HG03342 (cell line): Measurements from ENCODE around the gene KLHL21.

Experiments used
- ATAC-seq: cut with Tn5 transposase; IDR thresholded peaks from one replicate; pipeline ENCODE4 v1.9.1; 2021; ENCODE audit warnings: mild to moderate bottlenecking, moderate library complexity; ENCODE audit not compliant: unreplicated experiment

The KLHL21 gene

DNA sequence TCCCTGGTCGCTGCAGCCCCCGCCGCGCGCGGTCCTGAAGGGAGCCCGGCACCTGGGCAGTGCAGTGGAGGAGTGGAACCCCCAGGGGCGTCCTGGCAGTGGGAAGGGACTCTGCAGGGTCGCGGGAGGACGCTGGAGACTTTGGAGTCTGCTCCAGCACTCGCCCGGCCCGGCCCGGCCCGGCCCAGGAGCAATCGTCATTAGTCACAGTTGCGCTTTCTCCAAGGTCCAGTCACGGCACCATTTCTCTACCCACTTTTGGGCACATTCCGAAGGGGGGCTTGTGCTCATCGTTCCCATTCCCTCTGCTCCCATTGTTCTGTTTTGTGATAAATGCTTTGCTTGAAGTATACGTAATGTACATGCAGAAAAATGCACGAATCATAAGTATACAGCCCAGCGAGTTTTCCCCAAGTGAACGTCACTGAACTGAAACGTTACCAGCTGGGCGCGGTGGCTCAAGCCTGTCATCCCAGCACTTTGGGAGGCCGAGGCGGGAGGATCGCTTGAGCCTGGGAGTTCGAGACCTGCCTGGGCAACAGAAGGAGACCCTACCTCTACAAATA, 23.0 kb upstream of the KLHL21 start:
- ATAC-seq: peak; percentile 25

DNA sequence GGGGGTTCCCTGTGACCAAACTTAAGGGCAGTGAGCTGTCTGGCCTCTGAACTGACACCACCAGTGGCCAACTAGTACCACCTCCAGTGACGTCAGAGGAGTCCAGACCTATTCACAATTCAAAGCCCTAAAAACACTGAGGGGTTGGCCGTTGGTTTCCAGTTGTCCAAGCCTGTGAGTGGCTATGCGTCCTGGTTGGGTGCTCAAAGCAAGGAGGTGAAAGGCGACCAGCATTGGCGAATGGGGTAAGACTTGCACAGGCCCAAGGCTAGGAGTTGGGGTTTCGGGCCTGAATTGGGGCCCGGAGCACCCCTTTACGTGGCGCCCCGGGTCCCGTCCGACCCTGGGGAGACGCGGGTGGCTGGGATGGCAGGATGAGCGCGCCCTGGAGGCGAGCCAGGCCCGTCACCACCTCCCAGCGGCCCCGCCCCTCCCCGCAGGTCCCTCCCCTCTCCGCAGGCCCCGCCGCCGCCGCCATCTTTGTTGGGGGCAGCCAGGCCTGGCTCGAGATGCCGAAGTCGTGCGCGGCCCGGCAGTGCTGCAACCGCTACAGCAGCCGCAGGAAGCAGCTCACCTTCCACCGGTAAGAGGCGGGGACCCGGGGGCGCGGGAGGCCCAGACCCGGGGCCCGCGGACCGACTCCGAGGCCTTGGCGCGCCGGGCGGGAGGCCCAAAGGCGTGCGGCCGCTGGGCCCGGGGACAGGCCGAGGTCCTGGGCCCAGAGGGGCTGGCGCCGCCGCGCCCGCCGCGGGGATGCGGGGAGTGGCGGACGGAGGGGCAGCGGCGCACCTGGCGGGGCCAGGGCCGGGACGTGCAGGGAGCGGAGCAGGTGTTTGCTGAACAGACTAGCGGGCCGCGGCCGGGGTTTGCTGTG, 22.3 kb upstream of the KLHL21 start, which contains the start of gene THAP3:
Gene THAP3 (plus strand): TSS at position 159 of the 874 bp plus-strand sequence. CDS start 351 bp downstream, at position 510.
- ATAC-seq: peak; percentile 75

DNA sequence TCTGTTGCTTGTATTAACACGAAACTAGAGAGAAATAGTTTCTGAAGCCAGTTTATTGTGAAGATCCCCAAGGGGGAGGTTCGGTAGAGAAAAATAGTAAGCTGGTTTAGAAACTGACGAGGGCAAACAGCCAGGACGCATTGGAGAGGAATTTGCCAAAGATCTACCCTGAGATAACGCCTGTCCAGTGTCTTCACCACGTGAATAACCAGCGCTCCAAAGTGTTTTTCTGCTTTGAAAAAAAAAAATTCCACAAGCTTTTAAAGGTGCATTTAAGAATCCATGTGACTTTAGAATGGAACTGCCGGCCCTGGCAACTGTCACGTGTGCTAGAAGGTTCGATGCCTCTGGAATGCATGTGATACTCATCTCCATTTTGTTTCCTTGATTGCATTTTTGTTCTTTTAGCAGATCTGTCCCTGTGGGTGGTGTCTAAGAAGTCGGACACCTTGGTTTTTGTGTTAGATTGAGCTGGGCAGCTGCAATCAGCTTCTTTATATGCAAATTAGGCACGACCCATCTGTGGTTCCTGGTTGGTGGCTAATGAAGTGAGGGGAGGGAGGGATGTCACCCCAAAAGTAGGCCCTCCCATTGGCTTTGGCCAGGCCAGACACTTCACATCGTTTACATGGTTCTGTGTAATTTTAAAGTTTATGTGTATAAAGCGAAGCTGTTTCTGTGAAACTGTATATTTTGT, 20.7 kb upstream of the KLHL21 start:
- ATAC-seq: no peak

DNA sequence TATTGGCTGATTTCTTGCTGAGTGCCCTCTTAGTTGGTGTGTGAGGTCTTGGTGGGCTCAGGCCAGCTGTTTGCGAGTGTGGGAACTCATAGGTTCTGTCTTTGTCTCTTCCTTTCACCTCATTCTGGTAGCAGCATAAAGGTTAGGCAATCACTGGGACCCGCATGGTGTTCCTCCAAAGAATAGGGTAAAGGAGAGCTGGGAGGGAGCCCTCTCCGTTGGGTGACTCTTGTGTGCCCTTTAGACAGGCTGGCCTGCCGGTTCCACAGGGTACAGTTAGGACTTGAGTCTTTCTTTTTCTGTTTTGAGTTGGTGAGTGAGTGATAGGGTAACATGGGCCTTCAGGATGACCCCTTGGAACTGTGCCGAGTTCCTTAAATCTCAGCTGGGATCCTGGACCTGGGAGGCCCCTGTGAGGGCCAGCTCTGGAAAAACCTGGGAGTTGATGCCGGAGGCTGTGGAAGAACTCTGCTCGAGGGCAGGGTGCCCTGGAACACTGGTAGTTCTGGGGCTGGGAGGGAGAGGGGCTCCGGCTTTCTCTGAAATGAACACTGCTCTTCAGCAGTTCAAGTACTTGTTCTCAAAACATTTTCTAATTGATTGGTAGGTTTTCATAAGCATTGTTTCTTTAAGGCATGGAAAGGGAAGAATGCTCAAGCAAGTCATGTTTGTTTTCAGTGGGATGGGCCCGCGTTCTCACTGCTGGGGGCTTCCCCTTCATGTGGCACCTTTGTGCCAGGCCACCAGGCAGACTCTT, 19.9 kb upstream of the KLHL21 start:
- ATAC-seq: no peak

DNA sequence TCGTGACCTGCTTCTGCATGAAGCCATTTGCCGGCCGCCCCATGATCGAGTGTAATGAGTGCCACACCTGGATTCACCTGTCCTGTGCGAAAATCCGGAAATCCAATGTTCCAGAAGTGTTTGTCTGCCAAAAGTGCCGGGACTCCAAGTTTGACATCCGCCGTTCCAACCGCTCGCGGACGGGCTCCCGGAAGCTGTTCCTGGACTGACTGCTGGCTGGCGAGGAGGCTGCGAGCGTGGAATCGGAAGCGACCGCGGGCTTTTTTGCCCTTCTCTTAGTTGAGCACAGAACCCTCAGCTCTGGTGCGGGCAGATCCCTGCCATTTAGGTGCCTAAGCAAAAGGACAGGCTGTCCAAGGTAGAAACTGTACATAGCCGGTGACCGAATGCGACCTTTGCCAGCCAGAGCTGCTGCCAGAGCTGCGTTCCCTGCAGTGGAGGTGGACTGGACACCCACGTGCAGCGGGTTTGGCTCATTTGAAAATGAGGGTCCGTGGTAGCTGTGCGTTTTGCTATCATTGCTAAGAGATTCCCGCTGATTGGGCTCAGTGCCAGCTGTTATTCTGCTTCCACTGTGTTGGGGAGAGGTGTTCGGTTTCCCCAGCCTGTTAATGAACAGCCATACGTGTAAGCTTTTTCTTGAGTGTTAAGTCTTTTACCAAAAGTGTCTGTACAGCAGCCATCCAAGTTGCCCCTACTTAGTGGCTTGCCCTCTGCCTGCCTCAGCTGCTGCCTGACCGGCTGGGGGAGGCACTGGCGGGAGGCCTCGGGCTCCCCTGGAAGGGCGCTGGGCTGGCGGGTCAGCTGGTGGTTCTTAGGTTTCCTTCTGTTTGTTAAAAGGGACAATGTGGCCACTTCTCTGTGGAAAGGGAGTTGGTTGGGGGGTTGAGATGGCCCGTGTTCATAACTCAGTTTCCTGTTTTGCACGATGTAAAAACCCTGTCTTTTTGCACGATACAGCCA, 19.0 kb upstream of the KLHL21 start:
- no peak for ATAC-seq

DNA sequence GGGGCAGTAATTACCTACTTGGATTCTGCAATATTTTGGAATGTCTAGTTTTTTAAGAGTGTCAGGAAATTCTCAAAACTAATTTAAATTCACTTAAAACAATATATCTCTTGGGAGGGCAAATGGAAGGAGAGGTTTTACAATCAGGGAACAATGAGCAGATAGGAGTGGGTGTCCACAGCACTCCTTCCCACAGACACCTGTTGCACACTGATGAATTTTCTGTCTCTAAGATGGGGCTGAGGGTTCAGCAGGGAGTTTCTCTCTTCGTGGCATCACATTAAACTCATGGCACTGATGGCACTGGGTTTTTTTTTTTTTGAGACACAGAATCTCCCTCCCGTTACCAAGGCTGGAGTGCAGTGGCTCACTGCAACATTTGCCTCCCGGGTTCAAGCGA, 16.4 kb upstream of the KLHL21 start:
- no peak for ATAC-seq

DNA sequence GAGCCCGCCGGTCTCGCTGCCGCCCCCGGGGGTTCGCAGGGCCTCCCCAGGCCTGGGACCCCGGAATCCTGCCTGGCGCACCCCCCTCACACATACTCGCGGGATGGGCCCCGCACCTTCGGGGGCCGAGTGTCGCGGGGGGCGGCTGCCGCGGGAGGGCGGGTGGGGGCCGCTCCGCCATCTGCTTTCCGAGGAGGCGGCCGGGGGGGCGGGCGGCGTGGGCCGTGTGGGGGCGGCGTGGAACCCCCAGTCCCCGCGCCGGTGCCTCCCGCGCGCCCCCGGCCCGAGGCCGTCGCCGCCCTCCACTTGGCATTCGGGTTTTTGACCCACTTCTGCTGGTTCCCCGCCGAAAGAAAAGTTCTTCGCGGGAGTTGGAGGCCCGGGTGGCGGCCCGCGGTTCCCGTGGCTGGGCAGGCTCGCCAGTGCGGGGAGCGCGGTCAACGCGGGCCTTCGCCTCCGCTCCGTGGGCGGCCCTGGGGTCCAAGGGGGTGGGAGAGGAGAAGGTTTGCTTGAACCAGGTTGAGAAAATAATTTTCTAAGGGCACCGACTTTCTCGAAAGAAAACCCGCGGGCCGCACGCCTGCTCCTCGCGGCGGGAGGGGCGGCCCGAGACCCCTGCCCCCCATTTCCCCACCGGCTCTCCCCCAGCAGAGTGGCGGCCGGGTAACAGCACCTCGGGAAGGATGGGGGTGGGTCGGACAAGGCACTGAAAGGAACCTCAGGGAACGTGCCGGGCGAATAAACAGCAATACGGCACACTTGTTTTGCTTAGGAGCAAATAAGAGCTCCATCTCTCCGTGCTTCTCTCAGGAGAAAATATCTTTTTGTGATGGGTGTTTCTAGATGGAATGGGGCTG, 12.5 kb upstream of the KLHL21 start:
- ATAC-seq: no peak

DNA sequence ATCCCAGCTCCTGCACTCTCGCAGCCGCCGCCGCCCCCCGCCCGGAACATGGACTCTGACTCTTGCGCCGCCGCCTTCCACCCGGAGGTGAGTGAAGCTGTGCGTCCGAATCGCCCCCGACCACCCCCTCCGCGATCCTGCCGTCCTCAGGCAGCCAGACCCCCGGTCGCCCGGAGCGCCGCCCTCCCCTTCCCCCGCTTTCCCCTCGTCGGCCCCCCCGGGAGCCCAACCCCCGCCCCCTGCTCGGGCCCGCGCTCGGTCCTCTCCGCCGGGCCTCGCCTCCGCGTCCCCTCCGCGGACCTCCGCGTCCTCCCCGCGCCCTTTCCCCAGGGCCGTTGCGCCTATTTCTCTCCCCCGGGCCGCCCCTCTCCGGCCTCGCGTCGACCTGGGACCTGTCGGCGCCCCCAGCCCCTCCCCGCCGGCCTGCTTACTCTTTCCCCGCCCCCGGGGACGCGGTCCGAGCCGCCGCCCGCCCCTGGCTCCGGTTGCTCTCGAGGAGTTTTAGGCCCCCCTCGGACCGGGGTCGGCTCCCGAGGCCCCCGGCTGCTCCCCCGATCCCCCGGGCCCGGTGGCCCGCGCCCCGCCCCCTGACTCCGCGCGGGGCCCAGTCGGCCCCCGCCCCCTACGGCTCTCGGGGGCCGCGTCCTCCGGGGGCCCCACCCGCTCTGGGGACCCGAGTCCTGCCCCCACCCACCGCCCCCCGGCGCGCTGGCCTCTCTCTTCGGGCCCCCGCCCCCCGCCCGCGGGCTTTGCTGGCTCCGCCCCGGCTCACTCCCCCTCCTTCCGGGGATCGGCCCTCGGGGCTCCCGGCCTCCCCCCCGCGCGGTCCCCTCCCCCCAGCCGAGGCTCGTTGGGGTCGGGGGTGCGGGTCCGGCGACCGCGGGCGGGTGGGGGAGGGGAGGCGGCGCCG, 11.6 kb upstream of the KLHL21 start:
- no peak for ATAC-seq

DNA sequence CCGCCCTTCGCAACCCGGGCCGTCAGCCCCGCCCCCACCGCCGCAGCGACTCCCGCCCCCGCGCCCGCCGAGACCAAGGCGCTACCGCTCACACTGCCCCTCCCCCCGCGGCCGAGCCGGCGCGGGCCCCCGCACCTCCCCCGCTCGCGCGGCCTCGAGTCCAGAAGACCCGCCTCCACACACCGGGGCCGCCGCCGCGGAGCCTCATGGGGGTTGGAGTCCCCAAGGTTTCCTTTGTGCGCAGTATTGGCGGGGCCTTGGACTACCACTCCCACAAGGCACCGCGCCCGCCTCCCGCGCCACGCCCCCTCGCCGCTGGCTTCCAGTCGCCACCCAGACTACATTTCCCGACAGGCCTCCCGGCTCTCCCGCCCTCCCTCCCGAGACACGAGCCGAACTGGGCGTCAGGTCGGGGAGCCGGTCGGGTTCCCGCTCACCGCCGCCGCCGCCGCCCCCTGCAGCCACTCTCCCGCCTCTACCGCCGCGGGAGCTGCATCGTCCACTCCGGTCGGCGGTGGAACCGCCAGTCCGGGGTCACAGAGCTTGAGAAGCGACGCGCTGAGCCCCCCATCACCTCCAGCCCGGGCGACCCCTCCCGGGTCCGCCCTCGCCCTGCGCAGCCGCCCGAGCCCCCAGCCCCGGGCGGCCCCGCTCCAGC, 10.8 kb upstream of the KLHL21 start, which contains the start of gene PHF13:
Gene PHF13 (plus strand): TSS at position 371 of the 658 bp plus-strand sequence. CDS start 336 bp downstream, outside the sequence.
- peak; percentile 89 for ATAC-seq

DNA sequence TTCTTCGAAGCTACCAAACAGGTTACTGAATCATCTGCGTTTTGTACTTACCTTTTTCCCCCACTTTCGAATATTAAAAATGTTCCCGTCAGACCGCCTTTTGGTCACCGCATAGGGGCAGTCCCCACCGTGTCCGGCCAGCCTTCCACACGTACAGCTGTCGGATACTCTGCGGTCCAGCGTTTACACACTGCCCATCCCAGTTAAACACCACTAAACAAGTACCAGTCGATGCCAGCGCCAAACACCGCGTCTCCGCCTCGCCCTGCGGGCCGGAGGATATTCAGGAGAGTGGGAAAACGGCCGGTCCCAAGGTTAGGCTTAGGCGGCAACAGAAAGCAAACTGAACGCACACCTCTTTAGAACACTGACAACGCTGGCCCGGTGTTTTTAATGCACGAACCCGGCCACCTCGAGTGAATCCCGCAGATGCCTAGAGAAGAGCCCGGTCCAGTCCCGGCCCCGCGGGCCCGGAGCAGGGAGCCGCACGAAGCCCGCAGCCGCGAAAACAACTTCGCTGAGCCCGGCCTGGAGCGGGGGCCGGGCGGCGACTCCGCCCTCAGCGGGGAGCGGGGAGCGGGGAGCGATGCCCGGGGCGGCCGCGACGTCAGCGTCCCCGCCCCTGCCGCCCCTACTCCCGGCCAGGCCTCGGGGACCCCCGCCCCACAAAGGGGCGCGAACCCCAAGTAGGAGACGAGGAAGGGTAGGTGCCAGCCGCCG, 10.1 kb upstream of the KLHL21 start:
- peak; percentile 25 for ATAC-seq

DNA sequence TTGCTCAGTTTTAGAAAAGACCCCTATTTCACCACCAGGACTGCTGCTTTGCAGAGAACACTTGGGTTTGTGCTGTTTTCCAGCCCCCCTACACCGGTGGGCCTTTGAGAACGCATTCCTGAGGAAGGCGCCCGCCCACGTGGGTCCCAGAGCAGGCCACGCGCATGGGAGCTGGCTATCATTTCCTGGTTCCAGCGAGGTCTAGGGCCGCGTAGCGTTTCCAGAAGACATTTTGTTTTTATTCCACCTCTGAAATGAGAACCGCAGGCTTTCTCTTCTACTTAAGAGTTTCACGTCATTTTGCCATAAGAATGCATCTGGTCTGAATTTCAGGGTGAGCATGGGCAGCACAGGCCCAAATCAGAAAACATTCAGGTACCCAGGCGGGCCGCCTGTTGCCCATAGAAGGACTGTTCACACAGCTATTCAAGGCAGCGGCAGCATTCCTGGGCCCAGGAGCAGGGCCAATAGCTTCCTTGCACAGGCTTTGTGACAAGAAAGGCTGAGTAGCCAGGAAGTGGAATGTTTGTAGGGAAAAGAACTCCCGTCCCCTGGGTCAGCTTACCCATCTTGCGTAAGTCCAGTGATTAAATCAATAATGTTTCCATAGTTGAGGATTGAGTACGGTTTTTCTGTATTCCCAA, 1.4 kb upstream of the KLHL21 start:
- ATAC-seq: no peak

DNA sequence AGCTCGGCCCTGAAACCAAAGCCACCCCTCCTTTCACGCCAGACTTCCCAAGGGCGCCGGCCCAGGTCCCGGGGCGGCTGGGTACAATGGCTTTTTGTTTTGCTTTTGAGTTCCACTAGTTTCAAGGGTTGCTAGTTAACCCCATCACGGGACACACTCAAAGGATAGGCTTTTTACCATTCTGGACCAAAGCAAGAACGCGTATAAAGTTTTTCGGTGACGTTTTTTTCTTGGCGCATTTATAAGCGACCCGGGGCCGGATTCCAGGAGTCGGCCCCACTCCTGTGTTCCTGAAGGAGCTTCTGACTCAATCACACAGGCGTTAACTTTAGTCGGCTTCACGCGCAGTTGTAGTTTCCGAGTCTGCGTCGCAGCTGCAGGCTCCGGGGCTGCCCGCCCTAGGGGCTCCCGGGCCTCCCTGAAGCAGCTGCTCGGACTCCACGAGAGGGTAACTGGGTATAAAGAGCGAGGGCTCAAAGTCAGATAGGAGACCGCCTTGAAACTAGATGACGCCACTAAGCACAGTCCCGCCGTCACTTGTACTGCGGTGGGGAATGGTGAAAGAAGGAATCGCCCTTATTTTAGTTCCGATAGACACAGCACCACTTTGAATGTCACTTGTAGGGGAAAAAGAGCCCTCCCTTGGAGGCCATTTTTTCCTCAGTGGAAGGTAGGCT, 707 bp upstream of the KLHL21 start:
- peak; percentile 34 for ATAC-seq

DNA sequence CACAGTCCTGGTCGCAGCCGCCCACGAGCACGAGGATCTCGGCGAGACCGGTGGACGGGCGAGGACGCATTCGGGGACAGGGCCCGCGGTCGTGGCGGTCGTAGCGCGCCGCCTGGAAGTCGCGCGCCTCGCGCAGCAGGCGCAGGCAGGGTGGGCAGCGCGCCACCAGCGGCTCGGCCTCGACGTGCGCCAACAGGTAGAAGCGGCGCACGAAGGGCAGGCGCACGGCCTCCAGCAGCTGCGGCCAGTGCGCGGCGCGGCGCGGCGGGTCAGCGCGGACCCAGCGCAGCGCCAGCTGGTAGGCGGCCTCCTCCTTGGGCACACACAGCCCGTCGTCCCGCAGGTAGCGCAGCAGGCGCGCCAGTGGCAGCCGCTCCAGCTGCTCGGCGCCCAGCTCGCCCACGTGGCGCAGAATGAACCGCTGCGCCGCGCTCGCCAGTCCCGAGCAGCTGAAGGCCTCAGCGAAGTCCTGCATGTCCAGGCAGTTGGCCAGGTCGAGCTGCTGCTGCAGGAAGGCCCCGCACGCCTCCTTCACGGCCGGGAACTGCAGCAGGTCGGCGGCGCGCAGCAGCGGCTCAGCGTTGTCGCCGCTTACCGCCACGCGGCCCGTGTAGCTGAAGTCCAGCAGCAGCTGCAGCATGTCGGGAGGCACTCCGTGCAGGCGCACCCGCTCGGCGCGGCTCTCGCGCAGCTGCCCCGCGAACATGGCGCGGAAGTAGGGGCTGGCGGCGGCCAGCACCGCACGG, 573 bp downstream of the KLHL21 start:
- ATAC-seq: peak; percentile 30

DNA sequence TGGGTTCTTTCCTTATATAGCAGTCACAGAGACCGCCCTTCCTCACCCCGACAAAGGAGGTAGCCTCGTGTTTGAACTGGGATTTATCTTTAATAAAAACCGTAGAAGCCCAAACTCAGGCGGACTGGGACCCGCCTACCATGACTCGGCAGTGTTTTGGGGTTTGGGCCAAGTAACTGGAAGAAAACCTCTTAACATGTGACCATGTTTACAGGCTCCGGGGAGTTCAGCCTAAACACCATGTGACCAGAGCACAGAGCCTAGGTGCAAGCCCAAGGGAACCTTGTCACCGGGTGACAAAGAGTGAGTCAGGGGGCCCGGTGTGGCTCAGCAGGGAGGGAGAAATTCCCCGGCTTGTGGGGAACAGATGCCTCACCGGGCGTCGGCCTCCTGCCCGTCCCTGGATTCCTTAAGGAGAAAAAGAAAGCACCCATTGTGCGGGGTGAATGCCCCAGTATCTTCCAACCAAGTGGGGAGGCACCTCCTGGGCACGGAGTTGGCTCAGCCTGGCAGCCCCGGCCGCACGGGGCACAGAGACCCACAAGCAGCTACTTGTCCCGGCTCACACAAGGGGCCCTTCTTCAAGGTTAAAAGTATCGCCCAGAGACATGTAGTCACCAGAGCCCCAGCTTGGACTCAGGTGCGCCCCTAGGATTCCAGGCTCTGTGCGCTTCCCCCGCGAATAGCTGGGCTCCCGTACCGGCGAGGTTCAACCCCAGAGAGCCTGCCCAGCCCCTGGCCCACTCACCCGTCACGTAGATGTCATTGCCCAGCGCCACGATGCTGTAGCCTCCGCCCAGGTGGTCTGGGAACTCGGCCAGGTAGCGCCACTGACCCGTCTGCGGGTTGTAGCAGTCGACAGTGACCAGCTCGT, 1.4 kb downstream of the KLHL21 start:
- ATAC-seq: peak; percentile 29
